HG03469 (cell line): ENCODE results near the gene MRE11.
"Not testable (repeated sequence)": the region's sequence is repeated elsewhere in the genome, so short reads cannot be mapped to it uniquely, and the experiment has no call there.

Experiments
- ATAC-seq: cut with Tn5 transposase; IDR thresholded peaks from one replicate; pipeline ENCODE4 v1.9.1; 2021; ENCODE audit warnings: mild to moderate bottlenecking, moderate library complexity, moderate number of reproducible peaks; ENCODE audit not compliant: unreplicated experiment

Gene MRE11

GRCh38 chr11:94433049-94433448 lies 60.6 kb downstream of the MRE11 start:
- ATAC-seq, result no peak

- no peak for ATAC-seq
Observed at GRCh38 chr11:94424662-94425061, 69.0 kb downstream of the MRE11 start.

- no peak for ATAC-seq
Observed at GRCh38 chr11:94424011-94424410, 69.6 kb downstream of the MRE11 start.

- ATAC-seq, result no peak
Observed at GRCh38 chr11:94423507-94423906, 70.1 kb downstream of the MRE11 start.

- no peak for ATAC-seq
Observed at GRCh38 chr11:94418123-94418765, 75.4 kb downstream of the MRE11 start.

- no peak for ATAC-seq
Observed at GRCh38 chr11:94417386-94417987, 76.2 kb downstream of the MRE11 start.

- no peak for ATAC-seq
Observed at GRCh38 chr11:94405062-94405833, 88.4 kb downstream of the MRE11 start.

- ATAC-seq, result no peak
Observed at GRCh38 chr11:94402355-94402754, 91.3 kb downstream of the MRE11 start.

GRCh38 chr11:94401773-94402265 lies 91.8 kb downstream of the MRE11 start:
- no peak for ATAC-seq

- ATAC-seq, result no peak
Observed at GRCh38 chr11:94400839-94401772, 92.5 kb downstream of the MRE11 start, which contains the start of gene GPR83. GPR83 (minus strand) TSS chr11:94401419; CDS start chr11:94401247, 172 bp downstream.

GRCh38 chr11:94400457-94400838 lies 93.2 kb downstream of the MRE11 start:
- ATAC-seq, result no peak

GRCh38 chr11:94400050-94400449 lies 93.6 kb downstream of the MRE11 start:
- no peak for ATAC-seq

- ATAC-seq, result no peak
Observed at GRCh38 chr11:94398101-94398500, 95.5 kb downstream of the MRE11 start.

GRCh38 chr11:94396282-94396681 lies 97.4 kb downstream of the MRE11 start:
- no peak for ATAC-seq

GRCh38 chr11:94391937-94392336 lies 101.7 kb downstream of the MRE11 start:
- not testable (repeated sequence) for ATAC-seq

- no peak for ATAC-seq
Observed at GRCh38 chr11:94379613-94380012, 114.0 kb downstream of the MRE11 start.

GRCh38 chr11:94376841-94377240 lies 116.8 kb downstream of the MRE11 start:
- ATAC-seq, result no peak

GRCh38 chr11:94370576-94370975 lies 123.1 kb downstream of the MRE11 start:
- ATAC-seq, result not testable (repeated sequence)
